CMK (cell line): Measurements from ENCODE around the gene AGPS.
"Not testable (repeated sequence)": the region's sequence is repeated elsewhere in the genome, so short reads cannot be mapped to it uniquely, and the experiment has no call there.

Experiments used
- DNase-seq: peaks from one replicate; pipeline ENCODE4 v3.0.0-alpha.2; 2010; ENCODE audit warnings: low read depth

AGPS gene

GRCh38 chr2:177530561-177530960 lies 138.0 kb downstream of the AGPS start:
- DNase-seq = no peak

- DNase-seq = no peak
Measured at GRCh38 chr2:177531706-177532105, 139.1 kb downstream of the AGPS start.

GRCh38 chr2:177532567-177532966 lies 140.0 kb downstream of the AGPS start:
- DNase-seq = no peak

GRCh38 chr2:177533253-177533652 lies 140.7 kb downstream of the AGPS start:
- DNase-seq = no peak

- DNase-seq = no peak
Measured at GRCh38 chr2:177535000-177535399, 142.4 kb downstream of the AGPS start.

GRCh38 chr2:177535958-177536504 lies 143.5 kb downstream of the AGPS start:
- DNase-seq = no peak

GRCh38 chr2:177537213-177537612 lies 144.6 kb downstream of the AGPS start:
- DNase-seq = no peak

GRCh38 chr2:177537636-177538035 lies 145.1 kb downstream of the AGPS start:
- DNase-seq = no peak

GRCh38 chr2:177538323-177538722 lies 145.8 kb downstream of the AGPS start:
- DNase-seq = no peak

GRCh38 chr2:177540283-177540682 lies 147.7 kb downstream of the AGPS start:
- no peak for DNase-seq

- no peak for DNase-seq
Measured at GRCh38 chr2:177541258-177541991, 148.9 kb downstream of the AGPS start.

- no peak for DNase-seq
Measured at GRCh38 chr2:177542396-177542795, 149.8 kb downstream of the AGPS start.

GRCh38 chr2:177543007-177543760 lies 150.6 kb downstream of the AGPS start:
- DNase-seq = no peak

GRCh38 chr2:177545143-177545542 lies 152.6 kb downstream of the AGPS start:
- no peak for DNase-seq

GRCh38 chr2:177545981-177546585 lies 153.5 kb downstream of the AGPS start:
- no peak for DNase-seq

- no peak for DNase-seq
Measured at GRCh38 chr2:177547122-177547521, 154.5 kb downstream of the AGPS start.

GRCh38 chr2:177547772-177548171 lies 155.2 kb downstream of the AGPS start:
- no peak for DNase-seq

- no peak for DNase-seq
Measured at GRCh38 chr2:177548636-177549035, 156.1 kb downstream of the AGPS start.

GRCh38 chr2:177549171-177549570 lies 156.6 kb downstream of the AGPS start:
- DNase-seq = peak; percentile 34

- no peak for DNase-seq
Measured at GRCh38 chr2:177550264-177551200, 158.0 kb downstream of the AGPS start.

- not testable (repeated sequence) for DNase-seq
Measured at GRCh38 chr2:177551360-177551759, 158.8 kb downstream of the AGPS start.

- no peak for DNase-seq
Measured at GRCh38 chr2:177551989-177552421, 159.4 kb downstream of the AGPS start.
